Measurements from ENCODE around the gene C6orf52. TPM values are rescaled to one million over a fixed set of nuclear protein-coding genes. Genes with fewer than 3 reads are reported as not detected.

The C6orf52 gene
- total and polyA plus RNA-seq, 9 of the 15 experiments (the other 6 are each of a cell fraction or from before 2014, with no cell fraction given) = 6.7 to 37.0 (median 11.1) TPM

DNA sequence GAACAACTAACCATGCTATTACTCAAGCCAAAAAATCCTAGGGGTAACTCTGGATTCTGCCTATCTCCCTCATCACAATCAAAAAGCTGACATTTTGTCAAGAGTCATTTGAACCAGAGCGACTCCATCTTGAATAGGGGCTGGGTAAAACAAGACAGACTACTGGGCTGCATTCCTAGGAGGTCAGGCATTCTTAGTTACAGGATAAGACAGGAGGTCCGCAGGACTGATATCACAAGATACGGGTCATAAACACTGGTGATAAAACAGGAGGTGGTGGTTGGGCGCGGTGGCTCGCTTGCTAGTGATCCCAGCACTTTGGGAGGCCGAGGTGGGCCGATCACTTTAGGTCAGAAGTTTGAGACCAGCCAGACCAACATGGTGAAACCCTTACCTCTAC is 32.2 kb downstream of the C6orf52 start (continued):
- TF ChIP-seq DMBX1 (CRISPR knock-in tag; IDR thresholded peaks at IDR 0.05; ENCODE audit: borderline replicate concordance) (peak; percentile 87; the same call in 1 of the 2 replicates), ZNF143 (CRISPR knock-in tag; IDR thresholded peaks at IDR 0.05) (no peak), ZNF311 (CRISPR knock-in tag; IDR thresholded peaks at IDR 0.05) (peak; percentile 85), SIRT6 (IDR thresholded peaks at IDR 0.05; ENCODE audit: low read depth, low read length) (no peak), HIVEP1 (CRISPR knock-in tag; IDR thresholded peaks at IDR 0.05) (peak; percentile 92), ZNF644 (tag; IDR thresholded peaks at IDR 0.05; ENCODE audit: low read depth) (peak; percentile 86; the same call in 1 of the 2 replicates), PHTF2 (CRISPR knock-in tag; IDR thresholded peaks at IDR 0.05) (0 out of 2 replicates have a peak, but pooled peaks have one; percentile 19), NCOA2 (IDR thresholded peaks at IDR 0.05; ENCODE audit: partially characterized antibody in 2 of 2) (no peak), CC2D1A (IDR thresholded peaks at IDR 0.05) (no peak), SREBF2 (CRISPR knock-in tag; IDR thresholded peaks at IDR 0.05) (no peak), ZBTB17 (CRISPR knock-in tag; IDR thresholded peaks at IDR 0.05) (peak; percentile 88), ZKSCAN3 (CRISPR knock-in tag; IDR thresholded peaks at IDR 0.05) (peak; percentile 52; the same call in 1 of the 2 replicates), TEAD2 (tag; IDR thresholded peaks at IDR 0.05) (peak; percentile 68; the same call in 1 of the 2 replicates)
- TF ChIP-seq, protein P1, sequence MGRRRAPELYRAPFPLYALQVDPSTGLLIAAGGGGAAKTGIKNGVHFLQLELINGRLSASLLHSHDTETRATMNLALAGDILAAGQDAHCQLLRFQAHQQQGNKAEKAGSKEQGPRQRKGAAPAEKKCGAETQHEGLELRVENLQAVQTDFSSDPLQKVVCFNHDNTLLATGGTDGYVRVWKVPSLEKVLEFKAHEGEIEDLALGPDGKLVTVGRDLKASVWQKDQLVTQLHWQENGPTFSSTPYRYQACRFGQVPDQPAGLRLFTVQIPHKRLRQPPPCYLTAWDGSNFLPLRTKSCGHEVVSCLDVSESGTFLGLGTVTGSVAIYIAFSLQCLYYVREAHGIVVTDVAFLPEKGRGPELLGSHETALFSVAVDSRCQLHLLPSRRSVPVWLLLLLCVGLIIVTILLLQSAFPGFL (CRISPR knock-in tag; IDR thresholded peaks at IDR 0.05) = no peak
- TF ChIP-seq, protein P2, sequence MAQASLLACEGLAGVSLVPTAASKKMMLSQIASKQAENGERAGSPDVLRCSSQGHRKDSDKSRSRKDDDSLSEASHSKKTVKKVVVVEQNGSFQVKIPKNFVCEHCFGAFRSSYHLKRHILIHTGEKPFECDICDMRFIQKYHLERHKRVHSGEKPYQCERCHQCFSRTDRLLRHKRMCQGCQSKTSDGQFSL (CRISPR knock-in tag; IDR thresholded peaks at IDR 0.05) = no peak
- TF ChIP-seq, protein P2 (tag; IDR thresholded peaks at IDR 0.05) = peak in 1 of 2 experiments; percentile 96; a peak in 2 of 4 replicates
- TF ChIP-seq, protein P3, sequence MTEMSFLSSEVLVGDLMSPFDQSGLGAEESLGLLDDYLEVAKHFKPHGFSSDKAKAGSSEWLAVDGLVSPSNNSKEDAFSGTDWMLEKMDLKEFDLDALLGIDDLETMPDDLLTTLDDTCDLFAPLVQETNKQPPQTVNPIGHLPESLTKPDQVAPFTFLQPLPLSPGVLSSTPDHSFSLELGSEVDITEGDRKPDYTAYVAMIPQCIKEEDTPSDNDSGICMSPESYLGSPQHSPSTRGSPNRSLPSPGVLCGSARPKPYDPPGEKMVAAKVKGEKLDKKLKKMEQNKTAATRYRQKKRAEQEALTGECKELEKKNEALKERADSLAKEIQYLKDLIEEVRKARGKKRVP (CRISPR knock-in tag; IDR thresholded peaks at IDR 0.05) = peak; percentile 76
- TF ChIP-seq, protein P4, sequence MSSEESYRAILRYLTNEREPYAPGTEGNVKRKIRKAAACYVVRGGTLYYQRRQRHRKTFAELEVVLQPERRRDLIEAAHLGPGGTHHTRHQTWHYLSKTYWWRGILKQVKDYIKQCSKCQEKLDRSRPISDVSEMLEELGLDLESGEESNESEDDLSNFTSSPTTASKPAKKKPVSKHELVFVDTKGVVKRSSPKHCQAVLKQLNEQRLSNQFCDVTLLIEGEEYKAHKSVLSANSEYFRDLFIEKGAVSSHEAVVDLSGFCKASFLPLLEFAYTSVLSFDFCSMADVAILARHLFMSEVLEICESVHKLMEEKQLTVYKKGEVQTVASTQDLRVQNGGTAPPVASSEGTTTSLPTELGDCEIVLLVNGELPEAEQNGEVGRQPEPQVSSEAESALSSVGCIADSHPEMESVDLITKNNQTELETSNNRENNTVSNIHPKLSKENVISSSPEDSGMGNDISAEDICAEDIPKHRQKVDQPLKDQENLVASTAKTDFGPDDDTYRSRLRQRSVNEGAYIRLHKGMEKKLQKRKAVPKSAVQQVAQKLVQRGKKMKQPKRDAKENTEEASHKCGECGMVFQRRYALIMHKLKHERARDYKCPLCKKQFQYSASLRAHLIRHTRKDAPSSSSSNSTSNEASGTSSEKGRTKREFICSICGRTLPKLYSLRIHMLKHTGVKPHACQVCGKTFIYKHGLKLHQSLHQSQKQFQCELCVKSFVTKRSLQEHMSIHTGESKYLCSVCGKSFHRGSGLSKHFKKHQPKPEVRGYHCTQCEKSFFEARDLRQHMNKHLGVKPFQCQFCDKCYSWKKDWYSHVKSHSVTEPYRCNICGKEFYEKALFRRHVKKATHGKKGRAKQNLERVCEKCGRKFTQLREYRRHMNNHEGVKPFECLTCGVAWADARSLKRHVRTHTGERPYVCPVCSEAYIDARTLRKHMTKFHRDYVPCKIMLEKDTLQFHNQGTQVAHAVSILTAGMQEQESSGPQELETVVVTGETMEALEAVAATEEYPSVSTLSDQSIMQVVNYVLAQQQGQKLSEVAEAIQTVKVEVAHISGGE (CRISPR knock-in tag; IDR thresholded peaks at IDR 0.05) = peak in 1 of 3 experiments; percentile 69; a peak in 1 of 6 replicates
- TF ChIP-seq, protein P5, sequence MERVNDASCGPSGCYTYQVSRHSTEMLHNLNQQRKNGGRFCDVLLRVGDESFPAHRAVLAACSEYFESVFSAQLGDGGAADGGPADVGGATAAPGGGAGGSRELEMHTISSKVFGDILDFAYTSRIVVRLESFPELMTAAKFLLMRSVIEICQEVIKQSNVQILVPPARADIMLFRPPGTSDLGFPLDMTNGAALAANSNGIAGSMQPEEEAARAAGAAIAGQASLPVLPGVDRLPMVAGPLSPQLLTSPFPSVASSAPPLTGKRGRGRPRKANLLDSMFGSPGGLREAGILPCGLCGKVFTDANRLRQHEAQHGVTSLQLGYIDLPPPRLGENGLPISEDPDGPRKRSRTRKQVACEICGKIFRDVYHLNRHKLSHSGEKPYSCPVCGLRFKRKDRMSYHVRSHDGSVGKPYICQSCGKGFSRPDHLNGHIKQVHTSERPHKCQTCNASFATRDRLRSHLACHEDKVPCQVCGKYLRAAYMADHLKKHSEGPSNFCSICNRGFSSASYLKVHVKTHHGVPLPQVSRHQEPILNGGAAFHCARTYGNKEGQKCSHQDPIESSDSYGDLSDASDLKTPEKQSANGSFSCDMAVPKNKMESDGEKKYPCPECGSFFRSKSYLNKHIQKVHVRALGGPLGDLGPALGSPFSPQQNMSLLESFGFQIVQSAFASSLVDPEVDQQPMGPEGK (CRISPR knock-in tag; IDR thresholded peaks at IDR 0.05; ENCODE audit: borderline replicate concordance) = peak; percentile 92; the same call in 1 of the 2 replicates
